Ramos (cell line): ENCODE results near the gene SEMA3F.

Source experiments
- in situ Hi-C: fragments of 300-500 bp; cut with MboI; formaldehyde crosslinking; loops from one replicate; pipeline ENCODE4 v1.14.3; 2022; ENCODE audit warnings: low sequenced_read_pairs; ENCODE audit not compliant: unreplicated experiment

SEMA3F gene

DNA sequence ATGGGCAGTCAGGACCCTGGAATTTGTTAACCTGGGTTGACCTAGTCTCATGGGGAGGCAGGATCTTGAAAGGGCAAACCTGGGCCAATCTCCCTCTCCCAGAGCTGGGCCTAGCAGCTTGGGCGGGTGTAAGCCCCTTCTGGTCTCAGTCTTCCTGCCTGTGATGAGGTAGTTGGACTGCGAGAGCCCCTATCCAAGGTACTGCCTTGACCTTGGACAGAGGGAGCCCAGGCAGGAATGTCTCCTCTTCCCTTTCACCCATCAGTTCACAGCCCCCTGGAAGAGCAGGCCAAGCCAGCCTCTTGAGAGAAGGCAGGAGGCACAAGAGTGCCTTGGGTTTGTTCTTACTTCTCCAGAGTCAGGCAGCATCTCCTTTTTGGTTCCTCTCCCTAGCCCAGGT lies 24.7 kb upstream of the SEMA3F start:
- in situ Hi-C loops, result no loop called here

GRCh38 chr3:50132421-50133282 lies 22.5 kb upstream of the SEMA3F start:
- in situ Hi-C loops, result no loop called here

DNA sequence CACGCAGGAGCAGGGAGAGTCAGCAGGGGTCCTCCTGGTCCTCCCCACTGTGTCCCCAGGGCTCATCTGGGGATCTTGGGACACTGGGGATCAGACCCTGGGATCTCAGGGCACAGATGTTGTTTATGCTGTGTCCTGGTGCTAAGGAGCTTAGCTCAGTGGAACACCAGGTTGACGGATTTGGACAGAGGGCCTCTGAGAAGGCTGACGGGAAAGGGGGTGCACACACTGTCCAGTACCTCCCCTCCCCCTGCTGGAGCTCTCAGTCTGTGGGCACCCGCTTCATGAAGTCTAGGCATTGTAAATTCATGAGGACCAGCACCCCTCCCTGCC lies 21.9 kb upstream of the SEMA3F start:
- in situ Hi-C loops, result no loop called here

- in situ Hi-C loops, result no loop called here
These were observed 20.8 kb upstream of the SEMA3F start for GRCh38 chr3:50134367-50134766.

- in situ Hi-C loops, result no loop called here
These were observed 19.2 kb upstream of the SEMA3F start for GRCh38 chr3:50135964-50136363.

DNA sequence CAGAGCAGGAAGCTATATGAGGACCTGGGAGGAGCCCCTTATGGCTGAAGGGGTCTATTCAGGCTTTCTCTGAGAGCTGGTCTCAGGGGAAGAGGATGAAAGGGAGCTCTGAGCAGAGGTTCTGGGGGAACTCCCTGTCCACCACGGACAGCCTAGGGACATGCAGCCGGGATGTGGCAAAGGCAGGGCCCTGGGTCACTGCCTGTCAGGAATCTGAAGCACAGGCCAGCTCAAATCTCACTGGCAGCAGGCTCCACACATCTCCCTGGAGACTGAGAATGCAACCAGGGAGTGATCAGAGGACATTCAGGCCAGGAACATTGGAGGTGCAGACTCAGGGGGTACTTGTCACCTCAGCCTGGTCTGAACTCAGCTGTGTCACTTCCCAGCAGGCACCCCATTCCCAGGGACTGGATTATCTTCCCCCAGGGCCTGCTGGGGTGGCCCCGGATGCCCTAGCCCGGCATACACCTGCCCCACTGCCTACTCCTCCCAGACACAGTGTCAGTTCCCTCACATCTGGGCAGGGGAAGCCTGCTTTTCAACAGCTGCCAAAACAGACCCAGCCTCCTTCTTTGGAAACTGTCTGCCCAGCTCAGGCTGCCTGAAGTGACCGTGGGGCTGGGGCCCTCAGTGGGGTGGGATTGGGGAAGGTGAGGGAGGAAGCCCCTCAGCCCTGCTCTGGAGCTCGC lies 18.3 kb upstream of the SEMA3F start:
- in situ Hi-C loops, result no loop called here

DNA sequence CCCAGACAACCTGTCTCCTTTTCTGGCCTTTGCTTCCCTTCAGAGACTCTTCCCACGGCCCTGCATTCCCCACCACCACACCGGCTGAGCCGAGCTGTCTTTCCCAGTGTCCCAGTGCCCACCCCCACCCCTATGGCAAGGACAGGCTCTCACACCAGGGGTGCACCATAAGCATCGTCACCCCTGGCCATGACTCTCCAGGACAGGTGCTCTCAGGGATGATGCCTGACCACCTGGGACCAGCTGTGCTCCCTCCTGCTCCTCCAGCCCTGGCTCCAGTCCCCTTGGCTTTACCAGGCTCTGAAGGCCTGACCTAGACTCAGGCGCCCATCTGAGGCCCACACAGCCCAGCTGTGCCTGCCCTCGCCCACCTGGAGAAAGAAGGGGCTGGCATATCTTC lies 17.6 kb upstream of the SEMA3F start:
- in situ Hi-C loops, result no loop called here

GRCh38 chr3:50138266-50139200 lies 16.6 kb upstream of the SEMA3F start:
- in situ Hi-C loops, result no loop called here

DNA sequence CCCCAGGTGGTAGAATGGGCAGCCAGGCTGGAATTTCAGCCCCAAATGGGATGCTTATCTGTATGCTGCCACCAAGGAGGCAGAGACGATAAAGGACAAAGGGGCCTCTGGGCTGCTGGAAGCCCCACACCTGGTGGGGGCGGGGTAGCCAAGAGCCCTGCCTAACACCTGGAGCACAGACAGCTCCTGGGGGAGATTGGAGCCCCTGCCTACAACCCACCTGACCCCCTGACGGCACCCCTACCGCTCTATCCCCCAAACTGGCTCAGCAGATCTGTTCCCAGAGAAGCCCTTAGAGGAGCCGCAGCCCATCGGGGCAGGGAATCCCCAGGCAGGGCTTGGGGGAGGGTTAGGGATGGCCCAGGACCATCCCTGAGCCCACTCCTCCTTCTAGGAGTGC lies 15.8 kb upstream of the SEMA3F start:
- in situ Hi-C loops, result no loop called here

DNA sequence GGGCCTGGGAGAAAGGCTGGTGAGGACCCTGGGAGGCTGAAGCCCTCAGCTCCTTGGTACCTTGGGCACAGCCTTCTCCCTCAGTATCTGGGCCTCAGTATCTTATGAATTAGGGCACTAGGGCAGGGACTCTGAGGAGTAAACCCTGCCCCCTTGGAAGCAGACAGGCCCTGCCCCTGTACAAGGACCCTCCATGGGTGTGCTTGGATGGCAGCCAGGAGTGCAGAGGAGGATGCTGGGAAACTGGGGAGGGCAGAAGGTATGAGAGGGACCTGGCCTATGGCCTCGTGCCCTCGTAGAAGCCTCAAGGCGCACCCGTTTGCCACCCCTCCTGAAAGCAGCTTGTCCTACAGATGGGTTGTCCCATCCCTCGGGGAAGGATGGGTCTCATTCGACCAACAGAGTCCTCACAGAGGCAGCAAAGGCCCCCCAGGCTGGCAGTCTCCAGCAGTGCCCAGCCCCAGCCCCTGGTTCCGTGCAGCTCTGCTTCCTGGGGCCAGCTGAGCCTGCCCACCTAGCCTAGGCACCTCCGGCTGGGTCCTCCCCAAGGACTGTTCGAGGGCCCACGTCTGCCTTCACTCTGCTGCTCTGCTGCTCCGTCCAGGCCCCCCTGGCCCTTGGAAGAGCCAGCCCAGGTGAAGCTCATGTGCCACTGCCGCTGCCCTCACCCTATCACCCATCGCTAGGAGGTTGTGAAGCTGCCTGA lies 15.3 kb upstream of the SEMA3F start:
- in situ Hi-C loops, result no loop called here

- in situ Hi-C loops, result no loop called here
These were observed 14.1 kb upstream of the SEMA3F start for GRCh38 chr3:50140990-50141389.

DNA sequence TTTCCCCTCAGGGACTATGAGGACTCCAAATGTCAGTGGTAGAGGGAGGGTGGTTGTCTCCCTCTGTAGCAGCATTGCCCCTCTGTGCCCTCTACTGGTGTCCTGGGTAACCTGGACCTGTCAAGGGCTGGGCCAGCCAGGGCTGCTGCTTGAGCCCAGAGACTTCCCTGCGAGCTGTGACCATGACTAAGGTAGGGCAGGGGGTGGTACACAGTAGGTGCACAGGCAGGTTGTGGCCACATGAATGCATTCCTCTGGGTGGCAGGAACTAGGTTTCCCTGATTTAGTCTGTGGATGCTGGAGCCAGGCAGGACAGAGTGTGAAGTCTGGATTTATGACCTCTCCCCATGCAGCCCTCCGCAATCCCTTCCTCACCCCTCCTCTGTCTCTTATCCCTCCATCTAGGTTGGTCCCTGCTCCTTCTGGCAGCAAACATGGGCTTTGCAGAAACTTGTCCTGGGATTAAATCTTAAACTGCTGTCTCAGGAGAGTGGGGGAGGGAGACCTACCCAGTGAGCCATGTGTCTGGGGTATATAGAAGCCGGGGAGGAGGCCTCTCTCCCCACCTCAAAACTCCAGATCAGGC lies 8.7 kb upstream of the SEMA3F start:
- in situ Hi-C loops, result no loop called here

GRCh38 chr3:50147016-50147415 lies 8.1 kb upstream of the SEMA3F start:
- in situ Hi-C loops, result no loop called here

DNA sequence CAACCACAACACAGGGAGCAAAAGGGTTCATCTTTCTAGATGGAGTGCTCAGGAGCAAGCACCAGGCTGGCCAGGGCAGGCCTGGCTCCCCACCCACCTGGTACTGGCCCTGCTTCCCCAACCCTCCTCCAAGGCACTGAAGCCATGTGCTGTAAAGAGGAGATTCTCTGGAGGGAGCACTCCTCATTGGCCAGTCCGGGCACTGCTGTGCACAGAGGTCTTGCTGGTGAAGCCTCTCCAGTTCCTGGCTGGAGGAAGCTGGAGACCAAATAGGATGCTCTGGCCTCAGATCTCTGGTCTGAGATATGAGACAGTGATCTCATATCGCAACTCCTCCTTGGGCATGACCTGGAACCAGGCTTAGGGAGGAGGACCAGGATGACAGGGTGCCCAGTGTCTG lies 7.7 kb upstream of the SEMA3F start:
- in situ Hi-C loops, result no loop called here

DNA sequence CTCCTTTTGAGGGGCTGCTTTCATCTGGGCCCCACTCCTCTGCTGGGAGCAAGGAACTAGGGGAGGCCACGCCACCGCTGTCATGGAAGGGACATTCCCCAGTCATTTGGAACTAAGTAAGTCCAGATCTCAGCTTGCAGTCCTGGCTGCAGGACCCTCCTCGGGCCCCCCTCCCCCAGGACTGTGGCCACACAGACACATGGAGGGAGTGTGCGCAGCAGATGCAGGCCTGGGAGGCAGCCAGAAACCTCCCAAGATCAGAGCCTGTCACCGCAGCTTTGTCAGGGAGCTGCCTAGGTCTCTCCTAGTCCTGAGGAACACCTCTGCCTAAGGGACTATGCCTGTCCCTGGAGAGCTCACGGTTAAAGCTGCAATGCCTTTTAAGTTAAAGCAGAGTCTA lies 7.3 kb upstream of the SEMA3F start:
- in situ Hi-C loops, result no loop called here

DNA sequence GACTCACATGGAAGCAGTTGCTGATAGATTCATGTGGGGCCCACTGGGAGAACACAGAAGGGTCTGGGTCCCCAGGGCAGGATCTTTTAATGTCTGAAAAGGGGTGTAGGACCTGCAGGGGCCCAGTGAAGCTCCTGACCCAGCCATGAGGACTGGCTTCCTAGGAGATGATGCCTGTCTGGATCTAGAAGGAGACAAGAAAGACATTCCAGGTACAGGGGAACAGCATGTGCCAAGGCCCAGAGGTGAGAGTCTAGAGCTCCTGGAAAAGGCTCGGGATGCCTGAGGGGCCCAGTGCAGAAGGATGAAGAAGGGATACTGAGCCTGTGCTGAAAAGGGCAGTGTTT lies 4.7 kb upstream of the SEMA3F start:
- in situ Hi-C loops, result no loop called here

GRCh38 chr3:50150863-50151686 lies 4.0 kb upstream of the SEMA3F start:
- in situ Hi-C loops, result no loop called here

DNA sequence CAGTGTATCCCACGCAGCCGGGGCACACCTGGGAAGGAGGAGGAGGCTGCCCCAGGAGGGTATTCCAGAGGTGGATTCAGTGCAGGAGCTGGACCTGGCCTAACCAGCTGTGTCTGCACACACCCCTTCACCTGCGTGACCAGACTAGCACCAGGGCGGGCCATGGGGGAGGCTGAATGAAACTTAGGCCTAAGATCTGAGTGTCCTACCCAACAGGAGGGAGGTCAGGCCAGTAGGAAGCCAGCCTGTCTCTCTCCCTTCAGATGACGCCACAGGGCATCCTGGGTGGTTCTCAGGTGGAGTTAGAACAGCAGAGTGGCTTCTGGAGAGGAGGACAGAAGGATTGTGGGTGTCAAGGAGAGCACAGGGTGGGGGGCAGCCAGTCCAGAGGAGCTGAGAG lies 3.4 kb upstream of the SEMA3F start:
- in situ Hi-C loops, result no loop called here

- in situ Hi-C loops, result no loop called here
These were observed 1.2 kb upstream of the SEMA3F start for GRCh38 chr3:50153782-50154475.
